Measurements from ENCODE around the gene CEMIP. TPM values are rescaled to one million over a fixed set of nuclear protein-coding genes. Genes with fewer than 3 reads are reported as not detected.
A peak's percentile ranks its signal among the peaks of the same experiment; 100 is the strongest.

Gene CEMIP
- total and polyA plus RNA-seq, 2 of the 4 experiments (the other 2 are of a cell fraction): 63.8 to 78.0 TPM

GRCh38 chr15:80890341-80891005, 111.3 kb downstream of the CEMIP start:
- no peaks in the 10 kb centered on the region for H3K9me3 ChIP-seq (ENCODE audit: control insufficient read depth, insufficient read depth, low read length)
- H4K91ac ChIP-seq (ENCODE audit: insufficient read depth, low read depth, low read length): no peak overlapping the region
- no peak overlapping the region for H3K27ac ChIP-seq (ENCODE audit: insufficient read depth, low read length)
- dilution Hi-C loops (cut with HindIII; ENCODE audit: low sequenced_read_pairs, unreplicated experiment) (no loop called here), in situ Hi-C loops (cut with MboI; ENCODE audit: low sequenced_read_pairs) (loop anchor here (5.0 kb wide), 1 partner anchor 48 kb away; no protein-coding TSS in a partner anchor), intact Hi-C loops (cut with micrococcal nuclease) (no loop called here)
- H2BK5ac ChIP-seq (ENCODE audit: low read depth, low read length, poor library complexity, severe bottlenecking): no peak overlapping the region
- no peak overlapping the region for H4K5ac ChIP-seq (ENCODE audit: low read depth, low read length)
- no peak overlapping the region; the same call in 1 of the 2 replicates for H3K14ac ChIP-seq (replicated peaks; ENCODE audit: low read depth, low read length)
- H4K8ac ChIP-seq (ENCODE audit: low read depth in 2 of 2, low read length in 2 of 2): no peak overlapping the region
- ChIA-PET POLR2A (ENCODE audit: unreplicated experiment) (interaction anchor here (0.6 kb wide), 1 partner anchor 114 kb away, joined by 5 read pairs; no protein-coding TSS in a partner anchor), CTCF (interaction anchor here (0.9 to 1.1 kb wide), 2 partner anchors 15 to 79 kb away, joined by 3 to 4 read pairs; no protein-coding TSS in a partner anchor)
- H3K4me1 ChIP-seq (ENCODE audit: control insufficient read depth, insufficient read depth, low read length): peaks cover 5% of the 10 kb centered on the region
- H2AFZ ChIP-seq (replicated peaks; ENCODE audit: low read length, poor library complexity): no peak overlapping the region
- no peaks in the 10 kb centered on the region for H3K27me3 ChIP-seq (ENCODE audit: control insufficient read depth, insufficient read depth, low read length)
- no peaks in the 10 kb centered on the region for H3K79me1 ChIP-seq (ENCODE audit: low read depth in 1 of 2, low read length in 2 of 2)
- no peak overlapping the region for H3K56ac ChIP-seq (ENCODE audit: extremely low read depth, insufficient read depth, low read length)
- DNase-seq (peak; percentile 42), ATAC-seq (ENCODE audit: low read depth) (no peak)
- peaks cover 11% of the 10 kb centered on the region for H3K9me1 ChIP-seq (ENCODE audit: insufficient read depth, low read length)
- no peak overlapping the region for H2AK9ac ChIP-seq (replicated peaks; ENCODE audit: low read depth, low read length, poor library complexity)
- no peak overlapping the region for H2BK20ac ChIP-seq (ENCODE audit: low read depth, low read length)
- H3K4ac ChIP-seq (ENCODE audit: low read depth, low read length): no peak overlapping the region
- H3K23ac ChIP-seq (ENCODE audit: low read depth, low read length): no peak overlapping the region
- H4K20me1 ChIP-seq (ENCODE audit: insufficient read depth, low read length): peaks cover 13% of the 10 kb centered on the region; the same call in 1 of the 2 replicates
- H3K36me3 ChIP-seq (ENCODE audit: control insufficient read depth, insufficient read depth, low read length): peaks cover 86% of the 10 kb centered on the region
- H2BK120ac ChIP-seq (ENCODE audit: low read depth, low read length): no peak overlapping the region
- no peak overlapping the region for H3K9ac ChIP-seq (ENCODE audit: low read depth, low read length)
- H3K18ac ChIP-seq (ENCODE audit: low read depth, low read length): no peak overlapping the region
- H2BK15ac ChIP-seq (ENCODE audit: low read depth, low read length): 0 out of 3 replicates have a peak overlapping the region, but pooled peaks have one; percentile 35
- no peak overlapping the region for H2AK5ac ChIP-seq (ENCODE audit: low read depth, low read length)
- H3K4me3 ChIP-seq (ENCODE audit: insufficient read depth, low read depth, low read length): no peak overlapping the region
- TF ChIP-seq MXI1 (IDR thresholded peaks at IDR 0.05; ENCODE audit: borderline replicate concordance, low read depth, low read length): no peak
- peak; percentile 78 for TF ChIP-seq CEBPB (IDR thresholded peaks at IDR 0.05; ENCODE audit: low read depth, low read length)
- WGBS, 2 experiments (ENCODE audit: extremely low coverage in 2 of 2, insufficient read length in 1 of 2): 100% methylated on average over 1 of the region's 8 CpGs; no CpG with 5 or more reads in 1 of the 2 experiments
- H3K4me2 ChIP-seq (ENCODE audit: low read depth, low read length): no peak overlapping the region
- BruUV-seq (replicated peaks): no TSS peak

Measured in IMR-90 (cell line).